HepG2 (cell line): ENCODE measurements around the gene DNAJB11. TPM values are rescaled to one million over a fixed set of nuclear protein-coding genes. Genes with fewer than 3 reads are reported as not detected.

Experiments used
- CBFB ChIP-seq: sonication (generic); formaldehyde crosslinking; IDR thresholded peaks from 2 replicates; pipeline ENCODE4 v1.4.0; 2020; ENCODE audit warnings: missing genetic modification reagents
- DMTF1 ChIP-seq: sonication (generic); formaldehyde crosslinking; IDR thresholded peaks from 2 replicates; pipeline ENCODE4 v1.4.0; 2020; ENCODE audit warnings: mild to moderate bottlenecking, missing genetic modification reagents
- DNMT3B ChIP-seq: conservative IDR thresholded peaks from 2 replicates; pipeline ENCODE4 v1.6.1; 2016; ENCODE audit warnings: missing biosample characterization, control low read depth
- EZH2 ChIP-seq: conservative IDR thresholded peaks from 2 replicates; pipeline ENCODE4 v1.6.1; 2012; ENCODE audit warnings: mild to moderate bottlenecking, low read depth, low read length, moderate library complexity
- MZF1 ChIP-seq: sonication (generic); formaldehyde crosslinking; IDR thresholded peaks from 2 replicates; pipeline ENCODE4 v1.8.1; 2023; ENCODE audit warnings: mild to moderate bottlenecking, missing genetic modification reagents, borderline replicate concordance
- RARG ChIP-seq: sonication (generic); formaldehyde crosslinking; IDR thresholded peaks from 2 replicates; pipeline ENCODE4 v1.4.0; 2020; ENCODE audit warnings: low read depth, mild to moderate bottlenecking, missing genetic modification reagents
- SKI ChIP-seq: fragments of 450-650 bp; IDR thresholded peaks from one replicate; pipeline ENCODE4 v1.6.1; 2018; ENCODE audit warnings: mild to moderate bottlenecking; ENCODE audit not compliant: partially characterized antibody
- SMC3 ChIP-seq: IDR thresholded peaks from 2 replicates; pipeline ENCODE4 v1.6.1; 2011; ENCODE audit warnings: low read length, improper control_type of control experiment
- SSRP1 ChIP-seq: IDR thresholded peaks from 2 replicates; pipeline ENCODE4 v1.6.1; 2016; ENCODE audit warnings: control low read depth
- YY1 ChIP-seq: IDR thresholded peaks from 2 replicates; pipeline ENCODE4 v1.6.1; 2011; ENCODE audit warnings: low read length, low read depth, moderate library complexity, mild to moderate bottlenecking; ENCODE audit not compliant: insufficient read depth, insufficient replicate concordance
- ZBTB7A ChIP-seq: sonication (generic); formaldehyde crosslinking; IDR thresholded peaks from 2 replicates; pipeline ENCODE4 v1.8.0; 2022; ENCODE audit warnings: mild to moderate bottlenecking, missing genetic modification reagents
- ZBTB7B ChIP-seq: sonication (generic); formaldehyde crosslinking; IDR thresholded peaks from 2 replicates; pipeline ENCODE4 v1.4.0; 2020; ENCODE audit warnings: missing genetic modification reagents
- ZGPAT ChIP-seq: IDR thresholded peaks from 2 replicates; pipeline ENCODE4 v1.6.1; 2016; ENCODE audit warnings: mild to moderate bottlenecking
- ZNF260 ChIP-seq: sonication (generic); formaldehyde crosslinking; IDR thresholded peaks from 2 replicates; pipeline ENCODE4 v1.4.0; 2020; ENCODE audit warnings: missing genetic modification reagents, low read depth, mild to moderate bottlenecking, borderline replicate concordance
- ZNF484 ChIP-seq: sonication (generic); formaldehyde crosslinking; IDR thresholded peaks from 2 replicates; pipeline ENCODE4 v1.5.1; 2020; ENCODE audit warnings: mild to moderate bottlenecking, low read depth, missing genetic modification reagents, borderline replicate concordance
- ZNF75D ChIP-seq: sonication (generic); formaldehyde crosslinking; IDR thresholded peaks from 2 replicates; pipeline ENCODE4 v1.8.1; 2023; ENCODE audit warnings: missing genetic modification reagents, mild to moderate bottlenecking, borderline replicate concordance
- ZNF768 ChIP-seq: sonication (generic); formaldehyde crosslinking; IDR thresholded peaks from 2 replicates; pipeline ENCODE4 v1.4.0; 2020; ENCODE audit warnings: missing genetic modification reagents
- ZNF772 ChIP-seq: sonication (generic); formaldehyde crosslinking; IDR thresholded peaks from 2 replicates; pipeline ENCODE4 v1.5.0; 2020; ENCODE audit warnings: mild to moderate bottlenecking, missing genetic modification reagents
- ZNF781 ChIP-seq: sonication (generic); formaldehyde crosslinking; IDR thresholded peaks from 2 replicates; pipeline ENCODE4 v1.5.1; 2020; ENCODE audit warnings: borderline replicate concordance, mild to moderate bottlenecking, missing genetic modification reagents; ENCODE audit errors: not compliant biosample characterization
- ZNF792 ChIP-seq: IDR thresholded peaks from 2 replicates; pipeline ENCODE4 v1.6.1; 2016
- polyA plus RNA-seq, 8 experiments: library from polyadenylated mRNA; depleted of rRNA in 3 of 8; stranded (reverse) in 7 of 8; unstranded in 1 of 8; fragments of >200 nt; fragmentation: Illumina TruSeq in 4 of 8; extraction: Trizol in 4 of 8; gene quantifications; 2 replicates each; pipeline versions ENCODE4 v1.2.1 to v1.2.3, GENCODE V29; 2011 to 2016; ENCODE audit warnings: low read depth in 4 of 8, missing spikeins in 1 of 8, mixed read lengths in 1 of 8; ENCODE audit not compliant: insufficient read depth in 1 of 8
- total RNA-seq, 5 experiments: library from RNA; depleted of rRNA; stranded (reverse); fragments of >200 nt; fragmentation: Illumina TruSeq; extraction: Trizol; gene quantifications; 2 replicates each; pipeline ENCODE4 v1.2.3, GENCODE V29; 2016; ENCODE audit warnings: low read depth in 1 of 5
- TF ChIP-seq, protein P1 (sequence below): conservative IDR thresholded peaks from 2 replicates; pipeline ENCODE4 v1.6.1; 2018; ENCODE audit warnings: missing genetic modification reagents
- TF ChIP-seq, protein P2 (sequence below): sonication (generic); formaldehyde crosslinking; IDR thresholded peaks from 2 replicates; pipeline ENCODE4 v1.5.0; 2020; ENCODE audit warnings: missing genetic modification reagents
- TF ChIP-seq, protein P3 (sequence below): sonication (generic); formaldehyde crosslinking; IDR thresholded peaks from 2 replicates; pipeline ENCODE4 v1.5.0; 2020; ENCODE audit warnings: missing genetic modification reagents

The DNAJB11 gene
- total and polyA plus RNA-seq, 2 of the 13 experiments (the other 11 are each of a cell fraction or from before 2014, with no cell fraction given), result 41.0 to 132 TPM

- no peak for TF ChIP-seq ZNF768 (CRISPR knock-in tag)
- TF ChIP-seq ZBTB7A (CRISPR knock-in tag), result peak; percentile 95
- TF ChIP-seq ZBTB7B (CRISPR knock-in tag), result peak; percentile 84
- TF ChIP-seq SKI, result peak; percentile 74
- TF ChIP-seq ZNF772 (CRISPR knock-in tag), result peak; percentile 90
- TF ChIP-seq, protein P1, sequence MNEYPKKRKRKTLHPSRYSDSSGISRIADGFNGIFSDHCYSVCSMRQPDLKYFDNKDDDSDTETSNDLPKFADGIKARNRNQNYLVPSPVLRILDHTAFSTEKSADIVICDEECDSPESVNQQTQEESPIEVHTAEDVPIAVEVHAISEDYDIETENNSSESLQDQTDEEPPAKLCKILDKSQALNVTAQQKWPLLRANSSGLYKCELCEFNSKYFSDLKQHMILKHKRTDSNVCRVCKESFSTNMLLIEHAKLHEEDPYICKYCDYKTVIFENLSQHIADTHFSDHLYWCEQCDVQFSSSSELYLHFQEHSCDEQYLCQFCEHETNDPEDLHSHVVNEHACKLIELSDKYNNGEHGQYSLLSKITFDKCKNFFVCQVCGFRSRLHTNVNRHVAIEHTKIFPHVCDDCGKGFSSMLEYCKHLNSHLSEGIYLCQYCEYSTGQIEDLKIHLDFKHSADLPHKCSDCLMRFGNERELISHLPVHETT (CRISPR knock-in tag), result peak; percentile 79; the same call in 1 of the 2 replicates
- no peak for TF ChIP-seq ZNF260 (CRISPR knock-in tag)
- TF ChIP-seq ZNF781, result peak; percentile 94
- TF ChIP-seq RARG (CRISPR knock-in tag), result no peak
- 0 out of 2 replicates have a peak, but pooled peaks have one; percentile 32 for TF ChIP-seq CBFB
- TF ChIP-seq DMTF1 (CRISPR knock-in tag), result no peak
- TF ChIP-seq DNMT3B (CRISPR knock-in tag), result no peak
- no peak for TF ChIP-seq EZH2
- peak; percentile 66; the same call in 1 of the 2 replicates for TF ChIP-seq ZNF792 (CRISPR knock-in tag)
- peak; percentile 29; the same call in 1 of the 2 replicates for TF ChIP-seq SMC3
- TF ChIP-seq YY1, result peak; percentile 77
- TF ChIP-seq ZNF75D, result no peak
- no peak for TF ChIP-seq ZNF484 (CRISPR knock-in tag)
- TF ChIP-seq MZF1 (CRISPR knock-in tag), result no peak; the same call in 1 of the 2 replicates
- TF ChIP-seq, protein P2, sequence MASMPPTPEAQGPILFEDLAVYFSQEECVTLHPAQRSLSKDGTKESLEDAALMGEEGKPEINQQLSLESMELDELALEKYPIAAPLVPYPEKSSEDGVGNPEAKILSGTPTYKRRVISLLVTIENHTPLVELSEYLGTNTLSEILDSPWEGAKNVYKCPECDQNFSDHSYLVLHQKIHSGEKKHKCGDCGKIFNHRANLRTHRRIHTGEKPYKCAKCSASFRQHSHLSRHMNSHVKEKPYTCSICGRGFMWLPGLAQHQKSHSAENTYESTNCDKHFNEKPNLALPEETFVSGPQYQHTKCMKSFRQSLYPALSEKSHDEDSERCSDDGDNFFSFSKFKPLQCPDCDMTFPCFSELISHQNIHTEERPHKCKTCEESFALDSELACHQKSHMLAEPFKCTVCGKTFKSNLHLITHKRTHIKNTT (CRISPR knock-in tag), result no peak
- TF ChIP-seq ZGPAT (CRISPR knock-in tag), result peak; percentile 90
- peak; percentile 99 for TF ChIP-seq SSRP1 (CRISPR knock-in tag)
- TF ChIP-seq, protein P3, sequence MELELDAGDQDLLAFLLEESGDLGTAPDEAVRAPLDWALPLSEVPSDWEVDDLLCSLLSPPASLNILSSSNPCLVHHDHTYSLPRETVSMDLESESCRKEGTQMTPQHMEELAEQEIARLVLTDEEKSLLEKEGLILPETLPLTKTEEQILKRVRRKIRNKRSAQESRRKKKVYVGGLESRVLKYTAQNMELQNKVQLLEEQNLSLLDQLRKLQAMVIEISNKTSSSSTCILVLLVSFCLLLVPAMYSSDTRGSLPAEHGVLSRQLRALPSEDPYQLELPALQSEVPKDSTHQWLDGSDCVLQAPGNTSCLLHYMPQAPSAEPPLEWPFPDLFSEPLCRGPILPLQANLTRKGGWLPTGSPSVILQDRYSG (CRISPR knock-in tag), result peak; percentile 34; the same call in 1 of the 2 replicates
Observed at GRCh38 chr3:186612721-186613636, 42.5 kb downstream of the DNAJB11 start, which contains the start of gene AHSG (continued).
